Loucy (cell line): Measurements from ENCODE around the gene SCNN1B.

Experiments
- EZH2phosphoT487 ChIP-seq: fragments of 200-600 bp; IDR thresholded peaks from 2 replicates; pipeline ENCODE4 v1.6.1; 2018; ENCODE audit warnings: antibody characterized with exemption, mild to moderate bottlenecking, moderate library complexity, borderline replicate concordance
- TF ChIP-seq, protein P1 (sequence below): fragments of 200-600 bp; sonication (generic); conservative IDR thresholded peaks from 2 replicates; pipeline ENCODE4 v1.5.1; 2014; ENCODE audit warnings: mild to moderate bottlenecking, antibody characterized with exemption, low read length

DNA sequence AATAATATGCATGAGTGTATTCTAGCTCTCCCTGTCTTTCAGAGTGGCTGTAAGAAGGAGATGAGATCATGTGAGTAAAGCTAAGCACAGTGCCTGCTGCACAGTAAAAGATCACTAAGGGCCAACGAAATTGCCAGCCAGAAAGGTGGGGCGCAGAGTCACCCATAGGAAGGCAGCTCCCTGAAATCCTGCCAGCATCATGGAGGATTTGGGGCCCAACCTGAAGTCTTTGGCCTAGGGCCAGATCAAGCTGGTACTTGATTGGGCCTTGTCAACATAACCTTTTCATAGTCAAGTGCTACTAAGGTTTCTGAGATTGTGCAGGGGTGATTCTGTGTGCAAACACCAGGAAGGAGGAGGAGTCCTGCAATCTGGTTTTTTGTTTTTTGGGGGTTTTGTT, 16.5 kb downstream of the SCNN1B start:
- TF ChIP-seq, protein P1, sequence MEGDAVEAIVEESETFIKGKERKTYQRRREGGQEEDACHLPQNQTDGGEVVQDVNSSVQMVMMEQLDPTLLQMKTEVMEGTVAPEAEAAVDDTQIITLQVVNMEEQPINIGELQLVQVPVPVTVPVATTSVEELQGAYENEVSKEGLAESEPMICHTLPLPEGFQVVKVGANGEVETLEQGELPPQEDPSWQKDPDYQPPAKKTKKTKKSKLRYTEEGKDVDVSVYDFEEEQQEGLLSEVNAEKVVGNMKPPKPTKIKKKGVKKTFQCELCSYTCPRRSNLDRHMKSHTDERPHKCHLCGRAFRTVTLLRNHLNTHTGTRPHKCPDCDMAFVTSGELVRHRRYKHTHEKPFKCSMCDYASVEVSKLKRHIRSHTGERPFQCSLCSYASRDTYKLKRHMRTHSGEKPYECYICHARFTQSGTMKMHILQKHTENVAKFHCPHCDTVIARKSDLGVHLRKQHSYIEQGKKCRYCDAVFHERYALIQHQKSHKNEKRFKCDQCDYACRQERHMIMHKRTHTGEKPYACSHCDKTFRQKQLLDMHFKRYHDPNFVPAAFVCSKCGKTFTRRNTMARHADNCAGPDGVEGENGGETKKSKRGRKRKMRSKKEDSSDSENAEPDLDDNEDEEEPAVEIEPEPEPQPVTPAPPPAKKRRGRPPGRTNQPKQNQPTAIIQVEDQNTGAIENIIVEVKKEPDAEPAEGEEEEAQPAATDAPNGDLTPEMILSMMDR = no peak
- no peak for TF ChIP-seq EZH2phosphoT487
